HG02678 (cell line): Measurements from ENCODE around the gene LRRTM4.

Experiments
- ATAC-seq: cut with Tn5 transposase; IDR thresholded peaks from one replicate; pipeline ENCODE4 v1.9.1; 2021; ENCODE audit warnings: mild to moderate bottlenecking, moderate library complexity; ENCODE audit not compliant: unreplicated experiment

The LRRTM4 gene

DNA sequence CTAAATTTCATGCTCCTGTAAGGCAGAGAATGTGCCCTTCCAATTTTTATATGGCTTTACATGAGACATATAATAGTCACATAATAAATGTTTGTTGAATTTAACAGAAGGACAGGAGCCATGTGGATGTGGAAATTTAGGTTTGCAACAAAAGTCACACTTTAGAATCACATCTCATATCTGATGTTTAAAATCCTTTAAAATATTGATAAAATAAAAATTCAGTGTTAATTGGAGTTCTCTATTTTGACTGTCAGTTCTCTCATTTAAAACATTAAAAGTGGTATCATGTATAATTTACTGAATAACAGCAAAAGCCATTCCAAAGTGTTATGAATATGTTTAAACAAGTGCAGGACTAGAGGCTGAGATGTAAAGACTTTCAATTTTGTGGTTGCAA is 594.1 kb downstream of the LRRTM4 start:
- ATAC-seq: no peak

DNA sequence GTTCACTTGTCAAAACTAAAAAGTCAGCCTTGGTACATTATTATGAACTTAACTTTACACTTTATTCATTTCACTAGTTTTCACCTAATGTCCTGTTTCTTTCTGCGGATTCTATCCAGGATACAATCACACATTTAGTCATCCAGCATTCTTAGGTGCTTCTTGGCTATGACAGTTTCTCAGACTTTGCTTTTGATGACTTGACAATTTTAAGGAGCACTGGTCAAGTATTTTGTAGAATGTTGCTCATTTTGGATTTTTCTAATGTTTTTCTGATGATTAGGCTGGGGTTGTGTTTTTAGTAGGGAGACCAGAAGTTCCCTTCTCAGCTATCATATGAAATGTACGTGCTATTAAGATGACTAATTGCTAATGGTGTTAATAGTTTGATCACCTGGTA is 601.2 kb downstream of the LRRTM4 start:
- no peak for ATAC-seq

DNA sequence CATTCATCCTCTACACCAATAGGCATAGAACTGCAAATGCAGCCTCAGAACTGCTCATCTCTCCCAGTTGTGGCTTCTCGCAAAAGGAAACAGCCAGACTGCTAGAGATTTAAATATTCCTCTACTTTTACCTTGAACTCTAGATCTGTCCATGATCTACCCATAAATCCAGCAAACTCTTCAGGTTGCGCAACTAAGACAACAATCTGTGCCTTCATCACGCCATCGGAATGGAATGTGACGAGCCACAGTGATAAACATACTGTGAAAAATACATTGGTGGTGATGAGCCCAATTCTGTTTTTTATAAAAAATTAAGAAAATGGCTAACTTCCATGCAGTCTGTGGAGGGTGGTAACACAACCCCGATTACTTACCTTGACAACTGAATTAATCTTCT is 626.7 kb downstream of the LRRTM4 start:
- no peak for ATAC-seq

- ATAC-seq: no peak
These were observed 651.6 kb downstream of the LRRTM4 start for GRCh38 chr2:76870581-76870980.

DNA sequence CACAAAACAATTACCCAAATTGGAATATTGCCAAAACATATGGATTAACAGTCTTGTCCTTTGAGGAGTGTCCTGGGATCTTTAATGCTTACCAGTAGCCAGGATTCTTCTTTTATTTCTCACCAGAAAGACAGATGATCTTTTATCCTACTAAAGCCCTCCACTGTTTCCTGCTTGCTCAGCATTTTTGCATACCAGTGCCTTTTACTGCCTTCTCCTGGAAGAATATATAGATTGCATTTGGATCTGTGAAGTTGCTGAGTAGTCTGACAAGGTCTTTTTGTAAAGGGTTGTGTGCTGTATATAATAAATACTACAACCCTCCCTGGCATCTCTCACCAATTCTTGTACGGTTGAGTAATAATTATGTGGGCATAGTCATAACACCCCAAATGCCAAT is 652.2 kb downstream of the LRRTM4 start:
- ATAC-seq: no peak

GRCh38 chr2:76867854-76868253 is 654.3 kb downstream of the LRRTM4 start:
- ATAC-seq: no peak

- ATAC-seq: no peak
These were observed 655.7 kb downstream of the LRRTM4 start for GRCh38 chr2:76866464-76866863.

DNA sequence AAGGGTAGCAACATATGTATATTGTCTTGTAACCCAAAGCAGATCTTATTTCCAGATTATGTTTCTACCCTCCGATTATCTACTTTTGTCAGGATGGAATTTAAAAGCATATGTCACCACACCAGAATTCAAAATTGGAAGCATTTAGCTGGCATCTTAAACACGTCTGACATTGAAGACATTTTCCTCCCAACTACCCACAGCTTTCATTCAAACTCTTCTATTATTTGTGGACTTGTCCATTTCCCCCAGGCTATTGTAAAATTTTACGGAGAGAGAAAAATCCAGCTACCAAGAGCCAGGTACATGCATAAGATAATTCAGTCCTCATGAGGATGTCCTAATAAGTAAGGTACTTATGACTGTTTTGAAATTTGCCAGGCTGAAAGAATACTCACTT is 659.3 kb downstream of the LRRTM4 start:
- ATAC-seq: no peak

- no peak for ATAC-seq
These were observed 660.5 kb downstream of the LRRTM4 start for GRCh38 chr2:76861708-76862107.

GRCh38 chr2:76851000-76851399 is 671.2 kb downstream of the LRRTM4 start:
- ATAC-seq: no peak

- ATAC-seq: no peak
These were observed 673.1 kb downstream of the LRRTM4 start for GRCh38 chr2:76849086-76849485.

DNA sequence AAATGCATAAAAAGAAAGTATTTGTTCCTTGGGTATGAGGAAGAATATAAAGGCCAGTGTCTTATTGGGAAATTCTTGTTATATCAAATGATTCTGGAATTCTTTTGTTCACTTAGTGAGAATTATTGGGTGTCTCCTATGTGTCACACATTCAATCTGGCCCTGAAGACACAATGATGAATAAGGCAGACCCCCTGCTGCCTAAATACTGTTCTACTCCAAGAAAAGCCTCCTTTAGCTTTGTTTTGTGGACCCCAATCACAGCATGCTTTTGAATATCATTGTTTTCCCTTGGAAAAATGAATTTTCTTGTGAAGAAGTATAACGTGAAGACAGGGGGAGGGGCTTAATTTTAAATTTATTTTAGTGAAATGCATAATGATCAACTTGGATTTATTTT is 682.4 kb downstream of the LRRTM4 start:
- no peak for ATAC-seq

- no peak for ATAC-seq
These were observed 692.6 kb downstream of the LRRTM4 start for GRCh38 chr2:76829374-76830234.

DNA sequence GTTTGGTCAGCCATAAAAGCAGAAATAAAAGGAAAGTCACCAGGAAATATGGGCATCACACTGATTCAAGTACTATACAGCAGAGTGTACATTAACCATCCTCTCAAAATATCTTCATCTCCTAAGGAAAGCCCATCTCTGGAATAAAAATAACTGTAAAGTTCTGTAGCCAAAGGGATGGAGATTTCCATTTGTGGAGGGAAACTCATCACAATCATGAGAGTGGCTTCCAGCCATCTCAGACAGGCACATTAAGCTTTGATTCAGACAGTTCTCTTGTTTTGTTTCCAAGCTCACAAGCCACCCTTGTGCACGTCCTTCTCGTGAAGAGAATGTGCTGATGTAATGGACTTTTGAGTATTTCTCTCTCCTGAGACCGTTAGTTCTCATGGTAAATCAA is 695.5 kb downstream of the LRRTM4 start:
- ATAC-seq: no peak

GRCh38 chr2:76825140-76825970 is 696.8 kb downstream of the LRRTM4 start:
- ATAC-seq: no peak

GRCh38 chr2:76821731-76822130 is 700.4 kb downstream of the LRRTM4 start:
- no peak for ATAC-seq

- ATAC-seq: no peak
These were observed 709.1 kb downstream of the LRRTM4 start for GRCh38 chr2:76813084-76813483.

DNA sequence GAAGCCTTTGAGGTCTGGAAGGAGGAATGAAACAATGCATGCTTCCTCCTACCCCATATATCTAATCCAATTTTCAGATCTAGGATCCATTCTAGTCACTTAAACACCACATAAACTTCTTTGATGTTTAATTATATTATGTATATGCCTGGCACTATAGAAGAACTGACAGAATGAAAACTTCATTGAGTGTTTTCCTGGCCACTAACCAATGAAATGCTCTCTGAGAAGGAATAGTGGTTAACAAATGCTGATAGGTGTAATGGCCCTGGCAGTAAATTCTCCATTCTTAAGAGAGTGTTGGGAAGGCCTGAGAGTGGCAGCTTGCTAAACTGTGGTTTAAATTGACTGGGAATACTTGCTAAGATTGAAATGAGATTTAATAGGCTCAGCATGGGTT is 710.0 kb downstream of the LRRTM4 start:
- ATAC-seq: no peak

GRCh38 chr2:76809136-76809535 is 713.0 kb downstream of the LRRTM4 start:
- ATAC-seq: no peak

DNA sequence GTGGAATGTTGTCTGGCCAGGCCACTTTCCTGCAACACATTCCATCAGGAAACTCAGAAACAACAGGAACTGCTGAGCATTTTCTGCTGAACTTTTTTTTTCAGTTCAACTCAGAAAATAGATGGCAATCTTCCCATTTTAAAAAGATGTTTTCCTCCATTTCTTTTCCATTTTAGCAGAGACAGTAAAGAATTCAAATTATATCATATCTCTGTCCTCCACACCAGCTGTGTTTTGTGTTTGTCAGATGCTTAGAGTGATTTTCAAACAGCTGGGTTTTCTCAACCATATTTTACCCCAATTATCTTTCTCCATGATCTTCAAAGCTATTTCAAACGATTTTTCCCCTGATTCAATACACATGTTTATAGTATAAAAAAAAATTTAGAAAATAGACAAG is 713.4 kb downstream of the LRRTM4 start:
- no peak for ATAC-seq

GRCh38 chr2:76793647-76794334 is 728.4 kb downstream of the LRRTM4 start:
- no peak for ATAC-seq
